Fibroblast of peridontal ligament (primary cell): ENCODE measurements around the gene TSPAN3.

Source experiments
- DNase-seq: peaks from one replicate; pipeline ENCODE4 v3.0.0-alpha.2; 2010; ENCODE audit errors: extremely low read depth

Gene TSPAN3

GRCh38 chr15:77033729-77034671 lies 36.9 kb downstream of the TSPAN3 start:
- DNase-seq: no peak

GRCh38 chr15:77033417-77033728 lies 37.5 kb downstream of the TSPAN3 start:
- DNase-seq: no peak

- no peak for DNase-seq
Measured at GRCh38 chr15:77032647-77033416, 38.1 kb downstream of the TSPAN3 start.

GRCh38 chr15:77032052-77032646 lies 38.8 kb downstream of the TSPAN3 start:
- DNase-seq: no peak

- no peak for DNase-seq
Measured at GRCh38 chr15:77031376-77032050, 39.4 kb downstream of the TSPAN3 start.

- DNase-seq: no peak
Measured at GRCh38 chr15:77030928-77031375, 40.0 kb downstream of the TSPAN3 start.

- no peak for DNase-seq
Measured at GRCh38 chr15:77030048-77030927, 40.6 kb downstream of the TSPAN3 start.

- no peak for DNase-seq
Measured at GRCh38 chr15:77029166-77030047, 41.5 kb downstream of the TSPAN3 start.

GRCh38 chr15:77028451-77029165 lies 42.3 kb downstream of the TSPAN3 start:
- no peak for DNase-seq

GRCh38 chr15:77027697-77028450 lies 43.0 kb downstream of the TSPAN3 start:
- DNase-seq: no peak

- DNase-seq: no peak
Measured at GRCh38 chr15:77027111-77027696, 43.7 kb downstream of the TSPAN3 start.

- no peak for DNase-seq
Measured at GRCh38 chr15:77026501-77027110, 44.3 kb downstream of the TSPAN3 start.

- no peak for DNase-seq
Measured at GRCh38 chr15:77025941-77026411, 44.9 kb downstream of the TSPAN3 start.

- DNase-seq: no peak
Measured at GRCh38 chr15:77025083-77025901, 45.6 kb downstream of the TSPAN3 start.

- peak; percentile 42 for DNase-seq
Measured at GRCh38 chr15:77024273-77025082, 46.4 kb downstream of the TSPAN3 start.
